Stimulated activated CD4-positive, alpha-beta T cell treated with anti-CD3 and anti-CD28 coated beads, Interleukin-1b, Interleukin-23, amount 100 ng/mL, for 48 hours (primary cell): ENCODE data around the gene NAA35.
"Not testable (repeated sequence)": the region's sequence is repeated elsewhere in the genome, so short reads cannot be mapped to it uniquely, and the experiment has no call there.

ENCODE experiments used
- DNase-seq: peaks from one replicate; pipeline ENCODE4 v3.0.0-alpha.2; 2020

The NAA35 gene

DNA sequence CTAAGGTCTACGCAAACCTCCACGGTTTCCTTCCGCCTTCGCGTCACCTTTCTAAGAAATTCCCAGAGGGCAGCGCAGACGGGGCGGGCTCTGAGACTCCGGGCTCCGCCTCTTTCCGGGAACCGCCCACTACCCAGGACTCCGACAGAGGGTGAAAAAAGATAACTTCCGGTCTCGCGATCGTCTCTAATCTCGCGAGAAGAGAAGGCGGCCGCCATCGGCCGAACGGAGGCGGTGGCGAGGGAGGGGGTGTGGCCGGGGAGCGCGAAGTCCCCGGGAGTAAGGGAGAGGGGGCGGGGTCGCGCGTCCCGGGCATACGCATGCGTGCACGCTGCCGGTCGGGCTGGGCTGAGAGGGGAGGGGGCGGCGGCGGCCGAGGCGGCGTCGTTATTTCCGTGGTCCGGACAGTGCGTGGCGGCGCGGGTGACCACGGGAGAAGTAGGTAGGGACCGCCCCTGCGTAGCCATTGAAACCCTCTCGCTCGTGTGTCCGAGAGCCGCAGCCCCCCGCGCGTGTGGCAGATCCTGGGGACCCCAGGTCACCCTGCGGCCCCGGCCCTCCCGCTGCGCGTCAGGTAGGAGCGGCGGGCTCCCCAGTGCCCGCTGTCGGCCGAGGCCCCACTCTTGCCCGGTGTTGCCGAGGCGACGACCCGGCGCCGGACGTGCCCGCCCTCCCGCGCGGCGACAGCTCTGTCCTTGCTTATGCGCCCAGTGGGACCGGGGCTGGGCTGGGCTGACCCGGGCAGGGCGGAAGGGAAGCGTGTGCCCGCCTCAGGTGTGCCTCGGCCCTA is at the start of gene NAA35:
TSS of gene NAA35 (plus strand) at position 315 of the 790 bp plus-strand sequence. CDS start 1,014 bp downstream, outside the sequence.
- DNase-seq = peak; percentile 98

DNA sequence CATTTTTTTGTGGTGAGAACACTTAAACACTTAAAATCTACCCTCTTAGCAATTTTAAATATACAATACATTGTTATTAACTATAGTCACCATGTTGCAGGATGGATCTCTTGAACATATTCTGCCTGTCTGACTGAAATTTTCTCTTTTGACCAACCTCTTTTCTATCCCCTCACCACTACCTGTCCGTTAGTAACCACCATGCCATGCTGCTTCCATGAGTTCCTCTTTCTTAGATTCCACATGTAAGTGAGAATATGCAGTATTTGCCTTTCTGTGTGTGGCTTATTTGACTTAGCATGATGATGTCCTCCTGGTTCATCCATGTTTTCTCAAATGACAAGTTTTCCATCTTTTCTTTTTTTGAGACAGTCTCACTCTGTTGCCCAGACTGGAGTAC is 48.5 kb upstream of the NAA35 start:
- no peak for DNase-seq

DNA sequence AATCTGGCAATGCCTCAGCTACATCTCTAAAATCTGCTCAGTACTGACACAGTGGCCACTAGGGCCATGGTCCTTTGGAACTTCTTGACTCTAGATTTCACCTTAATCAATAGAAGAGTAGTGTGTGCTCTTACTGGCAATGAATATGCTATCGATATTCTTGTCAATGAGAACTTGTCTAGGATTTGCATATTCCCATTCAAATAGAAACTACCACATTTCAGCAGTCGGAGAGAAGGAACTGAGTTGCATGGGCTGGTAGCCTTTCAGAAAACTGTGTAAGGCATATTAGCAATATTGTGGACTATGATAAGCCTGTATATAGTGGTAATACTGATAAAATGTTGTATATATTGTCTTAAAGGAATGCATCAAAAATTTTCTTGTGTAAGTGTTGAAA is 45.3 kb upstream of the NAA35 start:
- no peak for DNase-seq

DNA sequence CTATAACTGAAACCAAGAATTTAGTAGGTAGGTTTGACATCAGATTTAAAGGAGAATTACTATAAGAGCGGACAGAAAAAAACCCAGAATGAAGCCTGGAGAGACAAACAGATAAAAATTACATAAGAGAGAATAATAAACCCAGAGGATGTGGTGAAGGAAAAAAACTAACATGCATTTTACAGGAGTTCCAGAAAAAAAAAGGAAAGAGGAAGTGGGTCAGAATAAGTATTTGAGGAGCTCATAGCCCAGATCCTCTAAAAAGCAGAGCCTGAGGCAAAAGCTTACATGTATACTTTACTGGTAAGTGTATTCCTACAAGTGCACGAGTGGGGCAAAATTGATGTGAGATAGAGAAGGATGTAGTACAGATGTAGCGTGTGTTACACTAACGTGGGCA is 43.1 kb upstream of the NAA35 start:
- no peak for DNase-seq

DNA sequence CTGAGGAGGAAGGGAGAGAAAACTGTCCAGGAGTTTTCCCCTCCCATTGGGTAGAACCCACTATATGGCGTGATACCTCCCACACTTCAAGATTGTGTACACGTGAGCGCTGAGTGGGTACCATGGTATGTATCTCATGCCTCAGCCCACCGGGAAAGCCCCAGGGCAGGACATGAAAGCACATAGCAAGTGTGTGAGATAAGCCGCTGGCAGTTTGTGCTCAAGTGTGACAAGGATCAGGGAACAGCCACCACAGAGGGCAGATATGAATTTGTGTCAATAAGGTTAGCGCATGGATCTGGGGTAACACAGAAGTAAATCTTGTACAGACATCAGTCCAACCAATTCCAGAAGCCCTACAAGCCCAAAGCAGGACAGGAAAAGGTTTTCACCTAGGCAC is 42.6 kb upstream of the NAA35 start:
- no peak for DNase-seq

DNA sequence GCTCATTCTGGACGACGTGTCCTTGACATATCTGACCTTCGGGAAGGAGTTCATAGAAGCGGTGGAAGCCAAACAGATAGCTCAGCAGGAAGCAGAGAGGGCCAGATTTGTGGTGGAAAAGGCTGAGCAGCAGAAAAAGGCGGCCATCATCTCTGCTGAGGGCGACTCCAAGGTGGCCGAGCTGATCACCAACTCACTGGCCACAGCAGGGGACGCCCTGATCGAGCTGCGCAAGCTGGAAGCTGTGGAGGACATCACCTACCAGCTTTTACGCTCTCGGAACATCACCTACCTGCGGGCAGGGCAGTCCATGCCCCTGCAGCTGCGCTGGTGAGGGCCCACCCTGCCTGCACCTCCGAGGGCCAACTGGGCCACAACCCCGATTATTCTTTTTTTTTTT is 41.6 kb upstream of the NAA35 start:
- DNase-seq = no peak

DNA sequence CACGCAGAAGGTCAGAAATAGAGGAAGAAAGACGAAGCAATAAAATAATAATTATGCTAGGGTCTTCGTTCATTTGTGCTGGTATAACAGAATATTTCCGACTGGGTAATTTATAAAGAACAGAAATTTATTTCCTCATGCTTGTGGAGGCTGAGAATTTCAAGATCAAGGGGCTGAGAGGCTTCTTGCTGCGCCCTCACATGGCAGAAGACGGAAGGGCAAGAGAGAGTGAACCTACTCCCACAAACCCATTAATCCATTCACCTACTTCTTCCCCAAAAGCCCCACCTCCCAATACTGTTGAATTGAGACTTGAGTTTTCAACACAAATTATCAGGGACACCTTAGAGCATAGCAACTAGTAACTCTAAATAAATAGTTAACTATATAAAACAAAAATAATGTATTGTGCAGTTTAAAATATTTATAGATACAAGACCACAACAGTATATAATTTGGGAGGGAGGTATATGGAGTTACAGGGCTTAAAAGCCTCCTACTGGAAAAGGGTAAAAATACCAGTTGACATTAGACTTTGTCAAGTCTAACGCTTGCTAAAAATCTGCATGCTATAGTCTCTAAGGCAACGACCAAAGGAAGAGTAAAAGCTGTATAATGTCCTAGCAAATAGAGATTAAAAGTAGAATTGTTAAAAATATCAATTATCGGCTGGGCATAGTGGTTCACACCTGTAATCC is 40.3 kb upstream of the NAA35 start:
- DNase-seq = peak; percentile 37

DNA sequence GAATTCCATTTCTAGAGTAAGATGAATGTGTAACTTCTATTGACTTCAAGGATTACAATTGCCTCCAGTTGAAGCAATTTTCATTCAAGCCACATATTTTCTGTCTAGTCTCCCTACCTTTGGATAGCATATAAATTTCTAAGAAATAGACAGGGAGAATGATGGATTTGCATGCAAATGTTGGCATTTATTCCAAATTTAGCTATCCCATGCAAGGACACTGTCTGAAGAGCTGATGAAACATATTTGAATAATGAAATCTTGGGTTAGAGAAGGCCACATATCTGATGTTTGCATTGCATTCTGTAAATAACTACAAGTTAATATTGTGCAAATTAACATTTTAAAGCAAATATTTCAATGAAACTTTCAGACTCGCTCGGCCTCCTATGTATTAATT is 36.0 kb upstream of the NAA35 start:
- no peak for DNase-seq

DNA sequence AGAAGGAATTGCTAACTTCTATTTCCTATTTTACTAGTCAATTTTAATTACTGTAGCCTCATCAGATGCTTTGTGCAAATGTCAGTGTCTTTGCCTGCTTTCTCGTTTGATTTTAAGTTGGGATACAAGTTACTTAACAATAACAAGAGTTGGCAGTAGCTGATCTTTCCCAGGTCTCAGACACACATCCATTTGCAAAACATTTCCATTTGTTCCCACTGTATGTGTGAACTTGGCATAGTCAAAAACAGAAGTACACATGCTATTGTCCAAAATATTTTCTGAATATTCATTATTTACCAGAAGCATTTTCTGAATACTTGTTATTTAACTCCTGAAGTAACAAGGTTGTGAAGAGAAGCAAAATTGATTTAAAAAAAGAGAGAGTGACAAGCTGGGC is 35.0 kb upstream of the NAA35 start:
- no peak for DNase-seq

DNA sequence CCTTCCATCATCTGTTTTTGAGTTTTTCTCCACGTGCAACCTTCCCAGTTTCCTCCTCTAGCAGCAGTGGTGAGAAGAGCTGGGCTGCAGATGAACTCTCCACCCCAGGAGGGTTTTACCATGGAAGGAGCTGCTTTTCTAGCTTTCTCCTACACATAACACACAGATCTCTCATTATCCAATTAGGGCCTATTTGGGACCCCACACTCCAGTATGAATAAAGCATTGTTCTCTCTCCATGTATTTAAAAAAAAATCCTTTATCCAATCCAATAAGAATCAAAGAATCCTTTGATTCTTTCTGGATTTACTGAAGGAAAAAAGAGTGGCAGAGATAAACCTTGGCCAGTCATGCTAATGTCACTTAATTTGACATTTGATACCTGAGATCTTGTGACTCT is 31.6 kb upstream of the NAA35 start:
- DNase-seq = no peak

DNA sequence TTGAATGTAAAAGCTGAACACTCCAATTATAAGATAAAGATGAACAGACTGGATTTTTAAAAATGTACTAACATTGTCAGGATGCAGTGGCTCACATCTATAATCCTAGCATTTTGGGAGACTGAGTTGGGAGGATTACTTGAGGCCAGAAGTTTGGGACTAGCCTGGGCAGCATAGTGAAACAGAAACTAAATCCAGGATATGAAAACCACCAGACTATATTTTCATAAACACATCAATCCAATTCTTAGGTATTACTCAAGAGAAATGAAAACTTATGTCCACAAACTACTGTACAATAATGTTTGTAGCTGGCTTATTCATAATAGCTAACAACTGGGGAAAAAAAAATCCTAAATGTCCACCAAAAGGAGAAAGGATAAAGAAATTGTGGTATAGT is 26.8 kb upstream of the NAA35 start:
- no peak for DNase-seq

DNA sequence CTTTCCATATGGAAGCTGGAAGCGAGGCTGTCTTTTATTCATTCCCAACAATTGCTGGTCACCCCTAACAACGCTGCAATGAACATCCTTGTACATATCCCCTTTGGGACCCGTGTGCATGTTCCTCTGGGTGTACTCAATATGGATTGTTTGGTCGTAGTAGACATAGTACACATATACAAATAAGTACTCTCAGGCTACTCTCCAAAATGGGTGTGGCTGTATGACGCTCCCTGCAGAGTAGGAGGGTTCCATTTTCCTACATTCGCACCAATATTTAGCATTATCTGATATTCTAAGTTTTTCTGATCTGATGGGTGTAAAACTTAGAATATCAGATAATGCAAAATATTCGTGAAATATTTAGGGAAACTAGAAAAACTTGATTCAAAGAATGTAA is 23.2 kb upstream of the NAA35 start:
- DNase-seq = no peak

DNA sequence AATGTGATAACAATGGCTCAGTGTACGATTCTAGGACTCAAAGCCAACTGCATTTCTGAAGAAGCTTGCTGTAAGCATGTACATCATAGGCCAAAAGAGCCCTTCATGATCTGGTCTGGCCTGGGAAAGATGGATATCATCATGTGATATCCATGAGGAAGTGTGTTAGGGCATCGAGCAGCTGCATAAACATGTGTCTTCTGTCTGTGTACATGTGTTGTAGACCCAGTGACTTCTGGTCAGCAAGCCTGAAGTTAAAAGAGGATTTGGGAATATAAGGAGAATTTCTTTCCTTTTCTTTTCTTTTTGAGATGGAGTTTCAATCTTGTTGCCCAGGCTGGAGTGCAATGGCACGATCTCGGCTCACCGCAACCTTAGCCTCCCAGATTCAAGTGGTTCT is 15.5 kb upstream of the NAA35 start:
- DNase-seq = no peak

DNA sequence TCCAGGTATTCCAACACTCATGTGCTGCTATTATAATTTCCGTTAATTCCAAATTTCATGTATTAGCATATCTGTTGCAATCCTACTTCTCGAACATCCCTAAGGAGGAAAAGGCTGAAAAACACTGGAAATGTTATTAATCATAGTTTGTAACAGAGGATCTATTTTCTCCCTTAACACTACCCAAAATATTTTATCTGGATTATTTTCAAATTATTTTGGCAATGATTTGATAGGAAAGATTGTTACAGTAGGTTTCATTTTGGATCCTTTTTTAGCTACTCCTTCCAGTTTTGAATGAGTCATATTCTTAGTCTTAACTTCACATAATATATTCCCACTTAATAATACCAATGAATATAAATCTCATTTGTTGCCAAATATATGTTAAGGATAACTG is 13.9 kb upstream of the NAA35 start:
- no peak for DNase-seq

DNA sequence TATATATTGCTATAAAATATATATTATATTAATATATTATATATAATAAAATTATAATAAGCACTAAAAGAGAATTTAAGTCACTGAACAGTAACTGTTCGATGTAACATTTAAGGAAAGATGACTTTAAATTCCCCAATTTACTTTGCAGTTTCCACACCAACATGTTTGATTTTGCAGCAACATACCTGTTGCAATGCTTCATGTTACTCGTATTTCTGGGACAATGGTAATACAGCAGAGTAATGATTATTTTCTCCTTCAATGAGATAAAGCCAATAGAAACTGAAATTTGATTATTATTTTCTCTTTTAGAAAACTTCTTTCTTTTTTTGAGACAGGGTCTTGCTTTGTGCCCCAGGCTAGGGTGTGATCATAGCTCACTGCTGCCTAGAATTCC is 9.5 kb upstream of the NAA35 start:
- no peak for DNase-seq

DNA sequence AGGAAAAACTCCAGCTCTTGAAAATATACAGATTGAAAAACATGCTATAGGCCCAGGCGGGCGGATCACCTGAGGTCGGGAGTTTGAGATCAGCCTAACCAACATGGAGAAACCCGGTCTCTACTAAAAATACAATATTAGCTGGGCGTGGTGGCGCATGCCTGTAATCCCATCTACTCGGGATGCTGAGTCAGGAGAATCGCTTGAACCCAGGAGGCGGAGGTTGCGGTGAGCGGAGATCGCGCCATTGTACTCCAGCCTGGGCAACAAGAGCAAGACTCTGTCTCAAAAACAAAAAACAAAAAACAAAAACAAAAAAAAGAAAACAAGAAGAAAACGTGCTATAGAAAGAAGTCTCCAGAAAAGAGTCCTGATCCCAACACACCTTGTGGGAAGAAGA is 5.0 kb upstream of the NAA35 start:
- not testable (repeated sequence) for DNase-seq

DNA sequence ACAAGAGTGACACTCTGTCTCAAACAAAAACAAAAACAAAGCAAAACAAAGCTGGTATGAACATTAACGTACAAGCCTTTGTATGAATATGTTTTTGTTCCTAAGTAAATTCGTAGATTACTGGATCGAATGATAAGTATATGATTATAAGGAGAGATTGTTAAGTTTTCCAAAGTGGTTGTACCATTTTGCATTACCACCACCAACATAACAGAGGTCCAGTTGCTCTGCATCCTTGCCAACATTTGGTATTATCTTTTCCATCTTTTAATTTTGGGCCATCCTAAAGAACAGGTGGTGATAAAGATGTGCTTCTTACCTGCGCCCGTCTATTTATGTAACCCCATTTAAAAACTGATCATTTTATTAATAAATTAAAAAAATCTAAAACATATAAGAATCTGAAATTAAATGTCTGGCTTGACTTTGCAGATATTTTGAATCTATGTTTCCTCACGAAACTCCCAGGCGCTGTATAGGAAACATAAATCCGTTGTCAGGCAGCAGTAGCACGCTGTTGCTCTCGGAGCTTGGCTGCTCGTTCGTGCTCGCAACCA is 593 bp upstream of the NAA35 start:
- no peak for DNase-seq

DNA sequence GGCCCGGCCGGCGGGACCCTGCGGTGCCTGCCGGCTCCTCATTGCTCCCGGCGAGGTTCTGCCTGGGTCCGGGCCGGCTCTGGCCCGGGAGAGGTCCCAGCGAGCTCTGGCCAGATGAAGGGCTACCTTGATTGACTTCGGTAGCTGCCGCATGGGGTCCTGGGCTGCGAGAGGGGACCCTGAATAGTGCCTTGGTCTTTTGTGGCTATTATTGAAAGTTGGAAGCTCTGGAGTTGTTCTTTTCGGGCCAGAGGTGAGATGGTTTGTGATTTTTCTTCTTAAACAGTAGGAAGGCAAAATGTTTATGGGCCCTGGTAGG is 635 bp downstream of the NAA35 start:
- DNase-seq = no peak

DNA sequence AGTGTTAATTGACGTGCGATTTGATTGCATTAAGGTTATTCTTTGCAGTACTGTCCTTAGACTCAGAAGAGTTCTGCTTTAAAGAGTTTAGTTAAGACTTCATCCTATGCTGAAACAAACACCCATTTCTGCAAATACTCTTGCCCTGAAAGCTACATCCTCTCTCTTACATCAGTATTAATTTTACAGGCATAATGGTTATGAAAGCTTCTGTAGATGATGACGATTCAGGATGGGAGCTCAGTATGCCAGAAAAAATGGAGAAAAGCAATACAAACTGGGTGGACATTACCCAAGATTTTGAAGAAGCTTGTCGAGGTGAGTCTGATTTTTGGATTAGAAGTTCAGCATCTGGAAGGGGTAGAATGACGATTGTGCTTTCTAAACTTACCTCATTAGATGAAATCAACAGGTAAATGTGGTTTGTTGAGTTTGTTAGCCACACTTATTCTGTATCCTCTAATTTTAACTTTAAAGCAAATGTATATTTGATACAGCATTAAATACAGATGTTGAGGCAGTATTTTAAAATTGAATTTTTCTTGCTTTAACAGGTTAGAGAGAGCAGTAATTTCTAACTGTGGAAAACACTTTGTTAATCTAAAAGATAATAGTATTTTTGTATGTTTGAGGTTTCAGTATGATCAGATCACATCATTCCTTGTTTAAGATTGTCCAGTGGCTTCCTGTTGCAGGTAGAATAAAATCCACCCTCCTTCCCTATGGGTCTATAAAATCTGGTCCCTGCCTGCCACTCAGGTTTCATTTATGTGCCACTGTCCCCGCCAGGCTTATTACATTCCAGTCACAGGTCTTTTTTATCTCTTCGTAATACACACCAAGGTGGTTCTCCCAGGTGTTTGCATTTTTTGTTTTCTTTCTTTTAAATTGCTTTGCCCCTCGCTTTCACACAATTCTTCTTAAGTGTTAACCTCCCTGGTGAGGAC is 1.3 kb downstream of the NAA35 start:
- DNase-seq = no peak

DNA sequence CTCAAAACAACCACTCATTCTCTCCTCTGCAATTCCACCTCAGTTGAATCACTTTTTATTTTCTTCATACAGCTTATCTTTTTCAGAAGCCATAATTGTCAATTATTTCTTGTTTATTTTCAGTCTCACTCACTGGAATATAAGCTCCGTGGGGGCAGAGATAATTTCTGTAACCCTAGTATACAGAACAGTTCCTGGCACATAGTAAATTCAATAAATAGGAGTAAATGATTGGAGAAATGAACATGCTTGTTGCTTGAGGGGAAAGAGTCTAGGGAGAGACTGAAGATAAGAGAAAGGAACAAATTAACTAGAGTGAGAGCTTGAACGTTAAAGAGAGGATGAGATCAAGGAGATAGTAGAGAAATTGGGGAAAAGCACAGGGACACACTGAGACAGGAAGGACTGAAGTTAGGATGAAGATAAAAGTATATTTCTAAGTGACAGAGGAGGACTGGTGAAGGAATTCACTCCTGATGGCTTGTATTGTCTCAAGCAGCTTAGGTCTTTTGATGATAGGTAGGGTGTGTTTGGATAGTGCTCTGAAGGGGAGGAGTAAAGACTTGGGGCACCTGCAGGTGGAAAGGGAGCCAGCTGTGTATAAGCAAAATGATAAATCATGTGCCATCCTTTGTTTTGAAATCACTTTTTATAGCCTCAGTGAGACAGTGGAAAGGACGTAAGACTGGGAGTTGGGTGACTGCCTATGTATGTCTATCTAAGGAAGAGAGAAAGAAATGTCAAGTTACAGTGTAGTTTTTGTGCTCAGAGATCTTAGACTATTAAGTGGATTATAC is 2.2 kb downstream of the NAA35 start:
- DNase-seq = no peak

DNA sequence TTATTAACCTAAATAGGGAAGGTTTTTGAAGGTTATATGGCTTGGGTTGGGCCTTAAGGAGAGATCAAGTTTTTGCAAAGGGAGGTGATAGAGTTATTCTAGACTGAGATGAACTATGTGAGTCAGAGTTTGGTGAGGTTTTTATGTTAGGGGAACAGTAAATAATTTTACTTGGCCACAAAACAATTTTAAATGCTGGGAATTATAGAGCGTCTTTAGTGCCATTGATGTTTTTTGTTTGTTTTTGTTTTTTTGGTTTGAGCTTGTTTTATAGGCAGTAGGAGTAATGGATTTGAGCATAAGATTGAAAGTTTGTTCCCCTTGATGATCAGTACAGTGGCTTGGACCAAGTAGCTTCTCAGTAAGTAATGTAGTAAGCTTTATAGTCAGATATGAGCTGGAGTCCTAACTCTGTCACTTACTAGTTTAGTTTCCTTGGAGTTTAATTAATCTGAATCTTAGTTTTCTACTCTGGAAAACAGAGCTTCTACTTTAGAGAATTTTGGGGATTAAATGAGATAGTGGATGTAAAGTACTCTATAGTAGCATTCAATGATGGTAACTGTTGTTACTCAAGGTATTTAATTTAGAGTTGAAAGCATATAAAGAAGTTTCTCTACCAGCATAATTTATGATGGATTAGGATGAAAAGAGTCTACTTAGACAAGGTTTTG is 2.9 kb downstream of the NAA35 start:
- DNase-seq = no peak

DNA sequence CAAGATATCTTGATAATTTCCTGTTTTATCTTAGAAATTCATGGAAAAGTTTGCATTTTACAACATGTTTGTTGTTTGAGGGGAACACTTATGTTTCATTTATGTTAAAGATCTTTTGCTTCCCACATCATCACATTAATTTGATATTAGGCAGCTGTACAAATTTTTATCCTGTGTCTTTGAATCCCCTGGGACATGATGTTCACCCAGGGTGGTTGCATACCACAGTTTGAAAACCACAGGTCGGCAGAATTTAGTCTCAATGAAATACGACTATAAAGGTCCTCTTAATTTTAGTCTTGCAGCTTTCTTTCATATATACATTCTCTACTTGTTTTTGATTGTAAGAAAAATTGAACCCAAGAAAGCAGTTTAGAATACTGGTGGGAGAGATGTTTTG is 3.7 kb downstream of the NAA35 start:
- no peak for DNase-seq
